ENCODE measurements around the gene KPNB1. TPM values are rescaled to one million over a fixed set of nuclear protein-coding genes. Genes with fewer than 3 reads are reported as not detected.

Gene KPNB1
- total RNA-seq, 1 experiment from 2014 or later = 742 TPM

DNA sequence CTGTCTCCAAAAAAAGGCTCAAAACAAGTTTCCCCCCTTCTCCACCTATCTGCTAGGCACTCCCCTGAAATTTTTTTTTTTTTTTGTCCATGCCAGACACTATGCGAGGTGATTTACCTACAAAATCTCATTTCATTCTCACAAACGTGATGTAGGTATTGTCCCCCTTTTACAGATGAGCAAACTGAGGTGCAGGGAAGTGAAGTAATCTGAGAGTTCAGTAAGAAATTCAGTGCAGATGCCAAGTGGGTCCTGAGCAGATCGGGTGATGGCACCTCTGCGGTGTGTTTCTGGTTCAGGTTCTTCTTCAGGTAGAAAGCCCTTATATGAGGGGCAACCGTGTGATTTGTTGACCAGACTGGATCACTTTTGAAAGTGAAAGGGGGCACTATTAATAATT is 54.0 kb downstream of the KPNB1 start:
- no peaks in the 10 kb centered on the region for H4K20me1 ChIP-seq (ENCODE audit: control insufficient read depth, insufficient read depth, insufficient read length)

More for the DNA sequence above, 54.0 kb downstream of the KPNB1 start:
- Histone ChIP-seq H3K4me2 (ENCODE audit: insufficient read depth, insufficient read length, low read length) (no peak overlapping the region), H4K91ac (ENCODE audit: insufficient read length, low read depth, low read length) (no peak overlapping the region), H2AK5ac (ENCODE audit: insufficient read length, low read length) (no peak overlapping the region), H3K27ac (ENCODE audit: insufficient read length, low read depth, low read length) (no peak overlapping the region), H2AFZ (ENCODE audit: low read length) (no peak overlapping the region), H4K8ac (replicated peaks; ENCODE audit: insufficient read length, low read depth, low read length) (no peak overlapping the region), H4K5ac (ENCODE audit: insufficient read length, low read depth, low read length) (no peak overlapping the region), H2BK120ac (ENCODE audit: low read depth, low read length, poor library complexity, severe bottlenecking) (no peak overlapping the region), H3K79me1 (ENCODE audit: insufficient read depth, low read depth, low read length, poor library complexity, severe bottlenecking) (no peaks in the 10 kb centered on the region), H3K4ac (ENCODE audit: low read depth, low read length) (no peak overlapping the region), H2BK20ac (ENCODE audit: low read depth, low read length, poor library complexity, severe bottlenecking) (no peak overlapping the region), H3K56ac (ENCODE audit: insufficient read length, low read depth, low read length) (no peak overlapping the region), H3T11ph (ENCODE audit: low read length) (no peak overlapping the region), H3K18ac (ENCODE audit: insufficient read length, low read depth, low read length) (no peak overlapping the region), H2BK12ac (ENCODE audit: insufficient read length, low read depth, low read length) (no peak overlapping the region), H3K9me3 (ENCODE audit: control insufficient read depth, low read depth, low read length) (no peaks in the 10 kb centered on the region), H3K4me1 (ENCODE audit: insufficient read depth, low read length) (no peaks in the 10 kb centered on the region), H2BK5ac (ENCODE audit: insufficient read length, low read length) (no peak overlapping the region), H3K27me3 (ENCODE audit: insufficient read depth, low read length) (no peaks in the 10 kb centered on the region), H3K23ac (ENCODE audit: insufficient read length, low read depth, low read length) (no peak overlapping the region), H3K79me2 (ENCODE audit: insufficient read depth, low read length) (no peaks in the 10 kb centered on the region), H3K23me2 (ENCODE audit: insufficient read length, low read depth, low read length, poor library complexity, severe bottlenecking) (no peaks in the 10 kb centered on the region), H2BK15ac (ENCODE audit: low read depth, low read length) (no peak overlapping the region), H3K9ac (ENCODE audit: extremely low read depth, insufficient read length, low read length) (no peak overlapping the region), H3K14ac (ENCODE audit: insufficient read depth, low read length) (no peak overlapping the region)
- Mint-ChIP-seq H3K27me3 (ENCODE audit: low read depth) (peaks cover under 1% of the 10 kb centered on the region; the same call in 1 of the 2 replicates), H3K9me3 (no peaks in the 10 kb centered on the region), H3K36me3 (ENCODE audit: insufficient read depth in 1 of 3, low read depth in 3 of 3) (peaks cover 2 to 16% (median 5%) of the 10 kb centered on the region in 3 experiments; a peak in 5 of 7 replicates), H3K4me3 (no peak overlapping the region), H3K27ac (0 out of 7 replicates have a peak overlapping the region, but pooled peaks of 1 of the 3 experiments have one; percentile 25), H3K4me1 (peaks cover 3 to 28% of the 10 kb centered on the region in 2 experiments; a peak in 3 of 4 replicates)
- WGBS (ENCODE audit: extremely low coverage, insufficient read length, low lambda C conversion rate) = no CpG with 5 or more reads among the region's 5 CpGs
- no peak for DNase-seq
- TF ChIP-seq, protein P1, sequence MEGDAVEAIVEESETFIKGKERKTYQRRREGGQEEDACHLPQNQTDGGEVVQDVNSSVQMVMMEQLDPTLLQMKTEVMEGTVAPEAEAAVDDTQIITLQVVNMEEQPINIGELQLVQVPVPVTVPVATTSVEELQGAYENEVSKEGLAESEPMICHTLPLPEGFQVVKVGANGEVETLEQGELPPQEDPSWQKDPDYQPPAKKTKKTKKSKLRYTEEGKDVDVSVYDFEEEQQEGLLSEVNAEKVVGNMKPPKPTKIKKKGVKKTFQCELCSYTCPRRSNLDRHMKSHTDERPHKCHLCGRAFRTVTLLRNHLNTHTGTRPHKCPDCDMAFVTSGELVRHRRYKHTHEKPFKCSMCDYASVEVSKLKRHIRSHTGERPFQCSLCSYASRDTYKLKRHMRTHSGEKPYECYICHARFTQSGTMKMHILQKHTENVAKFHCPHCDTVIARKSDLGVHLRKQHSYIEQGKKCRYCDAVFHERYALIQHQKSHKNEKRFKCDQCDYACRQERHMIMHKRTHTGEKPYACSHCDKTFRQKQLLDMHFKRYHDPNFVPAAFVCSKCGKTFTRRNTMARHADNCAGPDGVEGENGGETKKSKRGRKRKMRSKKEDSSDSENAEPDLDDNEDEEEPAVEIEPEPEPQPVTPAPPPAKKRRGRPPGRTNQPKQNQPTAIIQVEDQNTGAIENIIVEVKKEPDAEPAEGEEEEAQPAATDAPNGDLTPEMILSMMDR (conservative IDR thresholded peaks at IDR 0.05) = no peak
